ENCODE measurements around the gene EVC.

GRCh38 chr4:5839332-5839731 is 128.3 kb downstream of the EVC start:
- TF ChIP-seq POLR2A (IDR thresholded peaks at IDR 0.05), result no peak
- no peak for TF ChIP-seq CTCF (IDR thresholded peaks at IDR 0.05)
